ENCODE results near the gene GAPDH. TPM values are rescaled to one million over a fixed set of nuclear protein-coding genes. Genes with fewer than 3 reads are reported as not detected.

GAPDH gene
- total RNA-seq, 4 donors from 2014 or later = 1,191 to 3,596 (median 1,852) TPM

- no peak for DNase-seq
- WGBS, 2 donors = 81 to 90% methylated on average over 8 to 9 of the region's 9 CpGs
- H3K27ac ChIP-seq = no peak overlapping the region
- peaks cover 17% of the 10 kb centered on the region in 2 donors for H3K4me1 ChIP-seq
- no peaks in the 10 kb centered on the region for H3K27me3 ChIP-seq
- no peak for TF ChIP-seq POLR2A (IDR thresholded peaks at IDR 0.05)
- TF ChIP-seq, protein P1, sequence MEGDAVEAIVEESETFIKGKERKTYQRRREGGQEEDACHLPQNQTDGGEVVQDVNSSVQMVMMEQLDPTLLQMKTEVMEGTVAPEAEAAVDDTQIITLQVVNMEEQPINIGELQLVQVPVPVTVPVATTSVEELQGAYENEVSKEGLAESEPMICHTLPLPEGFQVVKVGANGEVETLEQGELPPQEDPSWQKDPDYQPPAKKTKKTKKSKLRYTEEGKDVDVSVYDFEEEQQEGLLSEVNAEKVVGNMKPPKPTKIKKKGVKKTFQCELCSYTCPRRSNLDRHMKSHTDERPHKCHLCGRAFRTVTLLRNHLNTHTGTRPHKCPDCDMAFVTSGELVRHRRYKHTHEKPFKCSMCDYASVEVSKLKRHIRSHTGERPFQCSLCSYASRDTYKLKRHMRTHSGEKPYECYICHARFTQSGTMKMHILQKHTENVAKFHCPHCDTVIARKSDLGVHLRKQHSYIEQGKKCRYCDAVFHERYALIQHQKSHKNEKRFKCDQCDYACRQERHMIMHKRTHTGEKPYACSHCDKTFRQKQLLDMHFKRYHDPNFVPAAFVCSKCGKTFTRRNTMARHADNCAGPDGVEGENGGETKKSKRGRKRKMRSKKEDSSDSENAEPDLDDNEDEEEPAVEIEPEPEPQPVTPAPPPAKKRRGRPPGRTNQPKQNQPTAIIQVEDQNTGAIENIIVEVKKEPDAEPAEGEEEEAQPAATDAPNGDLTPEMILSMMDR (IDR thresholded peaks at IDR 0.05) = no peak
- no peaks in the 10 kb centered on the region for H3K9me3 ChIP-seq
- no peak overlapping the region for H3K4me3 ChIP-seq (replicated peaks in 1 of 3)
- H3K36me3 ChIP-seq = peaks cover 38 to 54% of the 10 kb centered on the region in 2 donors
- intact Hi-C loops (cut with DNase I) = no loop called here
These were observed 5.0 kb upstream of the GAPDH start for GRCh38 chr12:6529291-6529737.

DNA sequence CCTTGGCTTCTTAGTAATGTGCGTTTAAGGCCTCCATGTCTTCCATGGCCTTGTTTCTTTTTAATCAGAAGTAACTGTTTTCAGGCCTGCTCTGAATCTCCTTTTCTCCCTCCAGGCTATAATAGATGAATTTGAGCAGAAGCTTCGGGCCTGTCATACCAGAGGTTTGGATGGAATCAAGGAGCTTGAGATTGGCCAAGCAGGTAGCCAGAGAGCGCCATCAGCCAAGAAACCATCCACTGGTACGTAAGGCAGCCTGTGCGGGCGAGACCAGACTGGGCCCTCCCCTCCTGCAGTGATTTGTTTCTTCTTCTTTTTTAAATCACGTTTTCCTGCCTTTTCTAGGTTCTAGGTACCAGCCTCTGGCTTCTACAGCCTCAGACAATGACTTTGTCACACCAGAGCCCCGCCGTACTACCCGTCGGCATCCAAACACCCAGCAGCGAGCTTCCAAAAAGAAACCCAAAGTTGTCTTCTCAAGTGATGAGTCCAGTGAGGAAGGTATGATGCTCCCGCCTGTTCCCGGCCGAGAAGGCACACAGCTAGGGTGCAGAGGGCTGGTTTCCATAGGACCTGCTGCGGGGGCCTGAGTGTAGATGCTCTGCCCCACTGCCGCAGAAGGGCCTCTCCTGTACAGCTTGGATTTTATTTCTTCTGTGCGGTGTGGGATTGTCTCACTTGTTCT is 3.6 kb upstream of the GAPDH start:
- TF ChIP-seq POLR2A (IDR thresholded peaks at IDR 0.05) = no peak
- TF ChIP-seq, protein P1 (IDR thresholded peaks at IDR 0.05) = no peak
- peaks cover 36 to 48% of the 10 kb centered on the region in 2 donors for H3K36me3 ChIP-seq
- 96 to 97% methylated on average over 18 of the region's 18 CpGs for WGBS, 2 donors

DNA sequence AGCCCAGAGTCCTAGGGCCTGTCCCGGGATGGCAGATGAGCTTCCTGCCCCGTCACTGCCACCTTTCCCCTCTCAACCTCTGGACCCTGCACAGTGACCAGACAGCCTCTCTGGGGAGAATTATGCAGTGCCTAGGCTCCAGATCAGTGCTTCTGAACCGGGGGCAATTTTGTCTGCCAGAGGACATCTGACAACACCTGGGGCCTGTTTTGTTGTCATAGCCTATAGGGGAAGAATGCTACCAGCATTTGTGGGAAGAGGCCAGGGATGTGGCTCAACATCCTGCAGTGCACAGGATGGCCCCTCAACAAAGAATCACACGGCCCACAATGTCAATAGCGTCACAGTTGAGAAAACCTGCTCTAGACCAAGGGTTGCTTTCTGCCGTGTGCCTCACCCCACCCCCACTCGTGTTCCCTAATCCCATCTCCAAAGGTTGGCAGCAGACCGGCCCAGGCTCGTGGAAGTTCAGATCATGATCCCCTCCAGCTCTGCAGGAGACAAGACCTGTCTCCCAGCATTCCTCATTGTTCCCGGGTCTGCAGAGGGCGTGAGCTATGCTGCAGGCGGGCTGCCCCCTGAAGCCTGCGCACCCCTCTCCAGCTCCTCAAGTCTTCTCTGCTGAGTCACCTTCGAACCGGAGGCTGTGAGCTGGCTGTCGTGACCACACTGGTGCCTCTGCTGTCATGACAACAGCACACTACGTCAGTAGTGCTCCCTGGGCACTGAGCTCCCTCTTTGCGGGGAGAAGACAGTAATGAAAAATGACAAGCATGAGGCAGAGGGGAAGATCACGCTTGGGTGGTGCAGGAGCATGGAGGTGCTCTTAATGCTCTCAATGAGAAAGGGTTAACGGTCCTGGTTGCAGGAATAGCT is 2.0 kb upstream of the GAPDH start:
- Histone ChIP-seq H3K36me3 (peaks cover 36 to 42% of the 10 kb centered on the region in 2 donors), H3K4me1 (peaks cover 27 to 36% of the 10 kb centered on the region in 2 donors), H3K9me3 (no peaks in the 10 kb centered on the region), H3K27ac (peak overlapping the region; percentile 85 to 93 (median 90)), H3K27me3 (no peaks in the 10 kb centered on the region), H3K4me3 (replicated peaks in 1 of 3) (no peak overlapping the region)
- intact Hi-C loops (cut with DNase I) = loop anchor here (10.0 kb wide), 1 partner anchor 307 kb away; no protein-coding TSS in a partner anchor
- DNase-seq = peak; percentile 86 to 90
- 14 to 15% methylated on average over 16 to 20 of the region's 20 CpGs for WGBS, 2 donors
- TF ChIP-seq, protein P1 (IDR thresholded peaks at IDR 0.05) = no peak
- TF ChIP-seq POLR2A (IDR thresholded peaks at IDR 0.05) = peak in 1 of 2 donors; percentile 59

More for the DNA sequence above, 3.6 kb upstream of the GAPDH start:
- H3K27me3 ChIP-seq = no peaks in the 10 kb centered on the region
- no peaks in the 10 kb centered on the region for H3K9me3 ChIP-seq
- peak overlapping the region in 1 of 3 donors; percentile 8 for H3K27ac ChIP-seq
- no peak for DNase-seq
- H3K4me3 ChIP-seq (replicated peaks in 1 of 3) = no peak overlapping the region
- H3K4me1 ChIP-seq = peaks cover 20 to 22% of the 10 kb centered on the region in 2 donors
- intact Hi-C loops (cut with DNase I) = loop anchor here (10.0 kb wide), 1 partner anchor 306 kb away; no protein-coding TSS in a partner anchor

DNA sequence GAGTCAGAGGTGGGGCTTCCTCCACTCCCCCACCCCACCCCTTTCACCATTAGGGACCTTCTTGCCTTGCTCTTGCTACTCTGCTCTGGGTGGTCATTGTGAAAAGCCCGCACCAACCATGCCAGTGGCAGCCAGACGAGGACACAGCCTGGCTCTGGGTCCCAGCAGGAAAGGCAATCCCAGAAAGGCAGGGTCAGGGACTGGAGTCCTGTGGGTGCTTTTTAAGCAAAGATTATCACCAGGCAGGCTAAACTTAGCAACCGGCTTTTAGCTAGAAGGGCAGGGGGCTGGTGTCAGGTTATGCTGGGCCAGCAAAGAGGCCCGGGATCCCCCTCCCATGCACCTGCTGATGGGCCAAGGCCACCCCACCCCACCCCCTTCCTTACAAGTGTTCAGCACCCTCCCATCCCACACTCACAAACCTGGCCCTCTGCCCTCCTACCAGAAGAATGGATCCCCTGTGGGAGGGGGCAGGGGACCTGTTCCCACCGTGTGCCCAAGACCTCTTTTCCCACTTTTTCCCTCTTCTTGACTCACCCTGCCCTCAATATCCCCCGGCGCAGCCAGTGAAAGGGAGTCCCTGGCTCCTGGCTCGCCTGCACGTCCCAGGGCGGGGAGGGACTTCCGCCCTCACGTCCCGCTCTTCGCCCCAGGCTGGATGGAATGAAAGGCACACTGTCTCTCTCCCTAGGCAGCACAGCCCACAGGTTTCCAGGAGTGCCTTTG is 1.2 kb upstream of the GAPDH start:
- peaks cover 30 to 41% of the 10 kb centered on the region in 2 donors for H3K4me1 ChIP-seq
- intact Hi-C loops (cut with DNase I) = loop anchor here (10.0 kb wide), 1 partner anchor 308 kb away; no protein-coding TSS in a partner anchor

More for the DNA sequence above, 1.2 kb upstream of the GAPDH start:
- DNase-seq = peak; percentile 66 to 75
- TF ChIP-seq, protein P1 (IDR thresholded peaks at IDR 0.05) = no peak
- TF ChIP-seq POLR2A (IDR thresholded peaks at IDR 0.05) = peak in 1 of 2 donors; percentile 46
- WGBS, 2 donors = 1% methylated on average over 12 to 14 of the region's 14 CpGs
- peak overlapping the region in 2 of 3 donors; percentile 1 to 66 for H3K4me3 ChIP-seq (replicated peaks in 1 of 3)
- no peaks in the 10 kb centered on the region for H3K9me3 ChIP-seq
- peak overlapping the region; percentile 85 to 93 (median 90) for H3K27ac ChIP-seq
- H3K36me3 ChIP-seq = peaks cover 34 to 42% of the 10 kb centered on the region in 2 donors
- no peaks in the 10 kb centered on the region for H3K27me3 ChIP-seq

Data from thyroid gland (tissue), 4 donors.